ENCODE data around the gene ITGB8.

Gene ITGB8

DNA sequence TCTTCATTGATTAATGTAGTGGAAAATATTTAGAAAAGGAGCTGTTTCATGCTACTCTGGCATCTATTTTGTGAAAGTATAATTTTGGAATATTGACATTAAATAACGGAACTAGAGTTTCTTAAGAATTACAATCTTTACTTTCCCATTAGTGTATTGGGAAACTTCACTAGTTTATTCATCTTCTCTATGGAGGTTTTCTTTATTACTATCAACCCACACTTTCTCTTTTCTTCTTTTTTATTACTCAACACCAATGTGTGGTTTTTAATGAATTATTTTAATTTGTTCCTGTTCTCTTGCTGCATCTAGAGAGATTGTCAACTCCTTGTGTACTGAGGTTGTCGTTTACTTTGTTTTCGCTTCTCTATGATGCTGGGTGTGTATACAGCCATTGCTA, 20.4 kb upstream of the ITGB8 start:
- FAIRE-seq = no peak

DNA sequence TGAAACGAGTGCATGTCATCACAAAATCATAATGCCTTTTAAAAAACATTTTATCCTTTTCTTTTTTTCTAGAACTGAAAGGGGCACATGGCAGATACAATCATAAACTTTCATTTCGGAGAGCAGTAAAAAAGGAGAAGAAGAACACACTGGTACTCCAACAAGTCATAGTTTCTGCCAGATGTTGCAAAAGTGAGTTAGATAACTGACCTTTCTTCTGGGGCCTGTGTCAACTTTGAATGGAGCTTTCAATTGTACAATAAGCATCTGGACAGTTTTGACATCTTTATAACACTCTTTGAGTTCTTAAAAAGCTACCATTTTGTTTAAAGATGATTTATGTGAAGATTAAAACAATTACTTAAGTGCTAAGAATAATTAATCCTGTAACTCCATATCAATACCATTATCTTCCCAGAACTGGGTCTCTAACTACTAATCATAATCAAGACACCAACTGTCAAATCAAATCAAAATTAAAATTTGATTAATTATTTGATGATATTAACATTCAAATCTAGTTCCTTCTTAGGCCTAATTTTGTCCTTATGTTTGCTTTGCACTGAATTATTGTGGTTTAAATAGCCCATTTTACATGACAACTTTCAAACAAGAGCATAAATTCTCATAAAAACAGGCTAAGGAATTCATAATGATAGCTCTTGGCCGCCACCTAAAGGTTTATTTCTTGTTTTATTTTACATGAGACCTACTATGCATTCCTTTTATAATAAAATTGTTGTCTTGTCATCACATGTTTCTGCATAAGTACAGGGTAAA, 19.5 kb upstream of the ITGB8 start:
- FAIRE-seq = peak; percentile 27

- FAIRE-seq = no peak
Measured at GRCh38 chr7:20311743-20312042, 19.0 kb upstream of the ITGB8 start.

GRCh38 chr7:20312562-20312961, 18.1 kb upstream of the ITGB8 start:
- no peak for FAIRE-seq

- FAIRE-seq = no peak
Measured at GRCh38 chr7:20313626-20314025, 17.1 kb upstream of the ITGB8 start.

DNA sequence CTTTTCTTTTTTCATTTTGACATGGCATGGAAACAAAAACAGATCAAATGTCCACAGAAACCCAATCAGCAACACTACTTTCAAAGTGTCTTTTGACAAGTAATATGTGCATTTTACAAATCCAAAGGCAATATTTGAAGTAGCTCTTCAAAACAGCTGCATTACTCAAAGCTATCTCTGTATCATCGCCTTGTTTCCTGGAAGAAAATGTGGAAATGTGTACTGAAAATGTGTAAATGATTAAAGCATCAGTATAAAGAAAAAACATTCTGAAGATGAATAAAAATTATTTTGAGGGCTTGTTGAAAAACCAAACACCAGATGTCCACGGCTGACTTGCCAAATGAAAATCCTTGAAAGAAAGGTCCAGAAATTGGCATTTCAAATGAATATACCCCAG, 16.5 kb upstream of the ITGB8 start:
- no peak for FAIRE-seq

DNA sequence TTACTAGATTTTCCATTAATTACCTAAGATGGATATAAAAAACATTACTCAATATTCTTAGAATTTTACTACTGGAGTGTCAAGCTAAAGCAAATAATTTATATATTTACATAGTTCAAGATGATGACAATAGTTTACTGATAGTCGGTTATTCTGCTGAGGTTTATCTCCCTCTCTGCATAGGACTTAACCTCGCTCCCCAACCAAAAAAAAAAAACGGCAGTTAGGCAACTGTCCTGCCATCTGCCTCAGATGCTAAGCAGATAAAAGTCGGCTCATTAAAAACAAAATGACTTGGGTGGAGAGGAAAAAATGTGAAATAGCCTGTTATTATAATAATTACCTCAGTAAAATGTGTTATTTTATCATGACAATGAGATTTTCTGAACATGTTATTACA, 14.0 kb upstream of the ITGB8 start:
- FAIRE-seq = no peak

GRCh38 chr7:20317413-20317812, 13.3 kb upstream of the ITGB8 start:
- no peak for FAIRE-seq

- FAIRE-seq = no peak
Measured at GRCh38 chr7:20318933-20319332, 11.8 kb upstream of the ITGB8 start.

DNA sequence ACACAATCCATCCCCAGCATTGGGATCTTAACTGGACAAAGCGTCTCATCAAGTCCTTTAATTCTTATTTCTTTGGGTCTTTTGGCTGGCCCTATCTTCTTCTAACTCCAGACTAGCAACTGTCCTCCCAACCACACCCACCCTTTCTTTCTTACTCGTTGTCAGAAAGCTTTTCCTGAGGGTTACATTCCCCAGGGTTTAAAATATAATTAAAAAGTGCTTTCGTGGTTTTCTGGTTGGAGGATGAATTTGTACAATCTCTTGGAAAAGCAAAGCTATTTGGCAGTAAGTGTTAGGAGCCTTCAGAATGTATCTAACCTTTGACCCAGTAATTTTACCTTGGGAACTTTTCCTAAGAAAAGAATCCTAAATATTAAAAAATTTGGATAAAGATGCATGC, 10.4 kb upstream of the ITGB8 start:
- no peak for FAIRE-seq

- FAIRE-seq = no peak
Measured at GRCh38 chr7:20320786-20321185, 9.9 kb upstream of the ITGB8 start.

GRCh38 chr7:20323595-20323994, 7.1 kb upstream of the ITGB8 start:
- FAIRE-seq = no peak

- no peak for FAIRE-seq
Measured at GRCh38 chr7:20326342-20326741, 4.4 kb upstream of the ITGB8 start.

DNA sequence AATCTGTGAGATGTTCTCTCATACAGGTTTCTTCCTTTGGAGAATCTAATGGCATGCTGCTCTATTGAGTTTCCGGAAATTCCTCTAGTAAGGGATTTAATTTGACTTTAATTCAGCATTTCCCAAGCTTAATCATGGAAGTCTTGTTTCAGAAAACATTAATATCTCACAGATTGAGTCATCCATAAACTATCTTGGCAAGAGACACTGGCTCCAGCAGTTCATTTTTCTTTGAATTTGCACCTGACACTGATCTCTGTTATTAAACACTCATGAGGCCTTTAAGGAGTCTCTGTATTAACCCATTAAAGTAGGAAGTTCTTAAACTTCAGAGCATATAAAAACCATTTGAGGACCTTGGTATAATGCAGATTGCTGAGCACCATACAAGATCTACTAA, 3.6 kb upstream of the ITGB8 start:
- no peak for FAIRE-seq

DNA sequence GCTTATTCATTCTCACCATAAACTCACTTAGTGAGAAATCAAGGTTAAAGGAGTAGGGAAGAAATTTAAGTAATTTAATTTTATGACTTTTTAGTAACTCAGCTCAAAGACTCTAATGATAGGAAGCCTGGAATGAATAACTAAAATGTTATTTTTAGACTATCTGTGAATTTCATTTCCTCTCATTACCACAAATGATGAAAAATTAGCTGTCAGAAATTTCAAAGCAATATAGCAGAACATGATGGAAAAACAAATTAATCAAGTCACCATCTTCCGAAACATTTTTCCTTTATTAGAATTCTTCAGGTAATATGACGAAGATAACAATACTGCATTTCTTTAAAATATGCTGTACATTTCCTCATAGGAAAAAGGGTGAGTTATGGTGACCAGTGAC, 2.7 kb upstream of the ITGB8 start:
- FAIRE-seq = no peak

DNA sequence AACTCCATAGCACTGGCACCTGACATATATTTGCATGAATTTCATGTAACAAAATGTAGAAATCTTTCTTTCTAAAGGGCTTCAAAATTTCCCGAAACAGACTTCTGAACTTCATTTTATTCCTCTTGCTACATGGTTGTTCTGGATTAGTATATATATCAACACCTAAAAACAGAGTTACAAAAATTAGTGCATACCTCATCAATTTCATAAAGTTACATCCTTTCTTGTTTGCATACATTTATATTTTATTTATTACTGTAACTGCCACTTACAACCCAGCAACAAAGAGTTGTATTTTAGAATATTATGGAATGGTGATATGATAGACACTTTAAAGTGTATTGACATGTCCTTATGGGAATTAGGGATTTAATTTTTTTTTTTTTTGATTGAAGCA, 2.0 kb upstream of the ITGB8 start:
- no peak for FAIRE-seq

- FAIRE-seq = no peak
Measured at GRCh38 chr7:20329389-20330238, 1.1 kb upstream of the ITGB8 start.

GRCh38 chr7:20330928-20331909, 519 bp downstream of the ITGB8 start:
- no peak for FAIRE-seq

- FAIRE-seq = no peak
Measured at GRCh38 chr7:20331910-20332813, 1.5 kb downstream of the ITGB8 start.

- no peak for FAIRE-seq
Measured at GRCh38 chr7:20338285-20338684, 7.6 kb downstream of the ITGB8 start.

- FAIRE-seq = no peak
Measured at GRCh38 chr7:20340839-20341238, 10.1 kb downstream of the ITGB8 start.

DNA sequence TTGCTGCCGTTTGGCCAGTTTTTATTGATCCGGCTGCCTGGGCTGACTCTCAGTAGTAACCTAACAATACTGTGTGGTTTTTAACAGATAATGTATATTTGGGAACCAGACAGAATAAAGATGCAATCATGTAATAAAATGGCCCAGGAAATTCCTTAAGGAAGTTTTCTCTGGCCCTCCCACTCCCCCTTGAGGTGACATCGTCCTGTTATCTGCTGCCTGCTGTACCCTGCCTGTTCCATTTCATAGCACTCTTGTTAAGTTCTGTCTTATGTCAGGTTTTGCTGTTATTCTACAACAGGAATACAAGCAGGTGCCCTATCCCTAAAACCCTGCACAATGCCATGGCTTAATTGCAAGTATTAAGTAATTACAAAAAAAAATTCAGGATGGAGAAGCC, 12.5 kb downstream of the ITGB8 start:
- FAIRE-seq = no peak
